GM19351 (cell line): ENCODE results near the gene CCL13.
"Not testable (repeated sequence)": the region's sequence is repeated elsewhere in the genome, so short reads cannot be mapped to it uniquely, and the experiment has no call there.

ENCODE experiments used
- ATAC-seq: cut with Tn5 transposase; IDR thresholded peaks from one replicate; pipeline ENCODE4 v1.9.1; 2021; ENCODE audit warnings: mild to moderate bottlenecking, moderate library complexity; ENCODE audit not compliant: unreplicated experiment

The CCL13 gene

DNA sequence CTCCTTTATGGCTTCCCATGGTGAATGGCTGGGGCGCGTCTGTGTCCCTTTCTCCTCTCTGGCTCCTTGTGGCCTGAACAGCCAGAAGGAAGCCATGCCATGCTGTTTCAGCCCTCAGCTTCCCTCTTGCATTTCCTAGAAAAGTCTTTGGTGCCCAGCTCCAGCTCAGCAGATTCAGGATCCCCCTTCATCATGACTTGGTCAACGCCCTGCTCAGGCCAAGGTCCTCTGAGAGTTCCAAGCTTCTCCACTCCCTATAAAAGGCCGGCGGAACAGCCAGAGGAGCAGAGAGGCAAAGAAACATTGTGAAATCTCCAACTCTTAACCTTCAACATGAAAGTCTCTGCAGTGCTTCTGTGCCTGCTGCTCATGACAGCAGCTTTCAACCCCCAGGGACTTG, at the start of gene CCL13:
Gene CCL13 (plus strand): TSS at position 287 of the 400 bp plus-strand sequence. CDS start 47 bp downstream, at position 334.
- no peak for ATAC-seq

DNA sequence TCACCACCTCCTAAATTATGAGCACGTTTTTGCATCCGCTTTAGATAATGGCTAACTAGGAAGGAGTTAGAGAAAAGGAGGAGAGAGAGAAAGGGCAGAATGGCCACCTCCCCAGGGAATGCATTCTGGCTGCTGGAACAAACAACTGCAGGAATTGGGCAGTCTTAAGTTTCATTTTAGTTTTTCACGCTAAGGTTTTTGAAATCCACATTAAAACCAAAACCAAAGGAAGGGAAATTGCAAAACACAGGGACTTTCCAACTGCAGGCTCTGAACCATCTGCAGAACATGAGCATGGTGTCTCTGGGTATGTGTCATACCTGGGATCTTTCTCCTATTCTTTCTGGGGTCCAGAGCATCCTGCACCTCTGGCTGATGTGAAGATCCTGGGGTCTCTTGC, 49.2 kb upstream of the CCL13 start:
- ATAC-seq = no peak

DNA sequence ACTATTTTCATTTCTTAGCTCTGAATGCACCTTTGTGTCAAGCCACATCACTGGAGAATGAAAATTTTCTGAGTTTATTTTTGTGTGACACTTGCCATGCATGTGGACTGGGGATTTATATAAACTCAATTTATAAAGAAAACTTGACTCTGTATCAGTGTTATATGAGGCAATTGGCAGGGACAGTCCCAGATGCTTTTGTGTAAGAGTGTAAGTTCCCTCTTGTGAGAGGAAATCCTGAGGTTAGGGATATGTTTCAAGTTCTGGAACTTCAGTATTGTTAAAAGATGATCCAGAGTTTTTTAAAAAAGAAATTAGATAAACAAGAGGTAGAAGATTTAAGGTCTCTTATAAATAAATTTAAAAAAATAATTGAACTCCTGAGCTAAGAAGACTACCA, 47.9 kb upstream of the CCL13 start:
- no peak for ATAC-seq

DNA sequence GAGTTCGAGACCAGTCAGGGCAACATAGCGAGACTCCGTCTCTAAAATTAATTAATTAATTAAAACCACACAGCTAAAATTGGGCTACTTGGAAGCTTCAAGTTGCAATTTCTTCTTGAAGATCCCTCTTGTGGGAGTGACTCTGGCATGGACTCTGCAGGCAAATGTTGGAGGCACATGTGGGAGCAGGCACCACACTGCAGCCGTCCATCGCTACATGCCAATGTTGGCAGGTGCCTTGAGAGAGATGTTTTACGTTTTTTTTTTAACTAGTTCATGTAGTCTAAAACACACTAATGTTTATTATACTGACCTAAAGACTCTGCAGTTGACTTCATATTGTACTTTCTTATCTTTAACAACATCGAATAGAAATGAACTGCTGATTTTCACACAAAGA, 45.0 kb upstream of the CCL13 start:
- ATAC-seq = no peak

DNA sequence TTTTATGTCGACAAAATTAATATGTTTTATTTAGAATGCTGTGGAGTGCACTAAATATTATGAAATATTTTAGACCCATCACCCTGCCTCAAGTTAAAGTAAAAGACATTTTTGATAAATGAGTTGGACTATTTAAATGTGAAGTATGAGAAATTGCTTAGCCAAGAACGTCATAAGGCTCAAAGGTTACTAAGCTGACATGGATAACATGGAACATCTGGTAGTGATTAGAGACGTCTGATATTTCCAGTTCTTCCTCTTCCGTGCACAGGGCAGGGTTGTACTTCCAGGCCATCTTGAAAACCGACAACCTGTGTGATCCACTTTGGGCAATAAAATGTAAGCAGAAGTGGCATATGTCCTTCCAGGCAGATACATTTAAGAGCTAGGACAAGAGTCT, 44.2 kb upstream of the CCL13 start:
- ATAC-seq = no peak

DNA sequence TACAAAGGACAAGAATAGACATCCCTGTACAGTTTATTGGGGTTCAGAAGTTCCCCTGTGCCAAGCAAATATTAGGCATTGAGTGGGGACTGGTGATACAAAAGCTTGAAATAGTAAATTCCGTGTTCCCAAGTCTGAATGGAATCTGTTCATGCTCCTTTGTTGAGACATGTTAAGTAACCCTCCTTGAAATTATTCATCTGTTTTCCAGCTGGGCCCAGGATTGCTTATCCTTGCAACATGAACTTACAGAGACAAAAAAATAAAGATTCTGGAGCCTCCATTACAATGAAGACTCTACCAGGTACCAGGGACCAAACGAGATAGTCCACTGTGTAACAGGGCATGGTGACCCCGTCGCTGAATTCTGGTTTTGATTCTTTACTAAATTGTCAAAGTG, 43.1 kb upstream of the CCL13 start:
- no peak for ATAC-seq

DNA sequence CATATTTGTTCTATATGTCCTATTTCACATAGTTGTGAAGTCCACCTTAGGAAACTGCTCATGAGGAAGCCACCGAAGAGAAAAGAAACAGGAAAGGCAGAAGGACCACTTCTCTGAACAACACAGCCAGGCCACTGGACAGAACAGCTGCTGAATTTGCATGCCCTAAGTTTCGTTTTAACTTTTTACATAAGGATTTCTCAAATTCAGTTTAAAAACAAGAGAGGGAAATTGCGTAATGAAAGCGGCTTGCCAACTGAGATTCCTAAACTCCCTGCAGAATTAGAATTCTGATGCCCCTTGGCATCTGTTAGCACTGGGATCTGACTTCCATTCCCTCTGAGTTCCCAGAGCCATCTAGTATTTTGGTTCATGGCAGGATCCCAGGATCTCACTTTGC, 42.0 kb upstream of the CCL13 start:
- no peak for ATAC-seq

DNA sequence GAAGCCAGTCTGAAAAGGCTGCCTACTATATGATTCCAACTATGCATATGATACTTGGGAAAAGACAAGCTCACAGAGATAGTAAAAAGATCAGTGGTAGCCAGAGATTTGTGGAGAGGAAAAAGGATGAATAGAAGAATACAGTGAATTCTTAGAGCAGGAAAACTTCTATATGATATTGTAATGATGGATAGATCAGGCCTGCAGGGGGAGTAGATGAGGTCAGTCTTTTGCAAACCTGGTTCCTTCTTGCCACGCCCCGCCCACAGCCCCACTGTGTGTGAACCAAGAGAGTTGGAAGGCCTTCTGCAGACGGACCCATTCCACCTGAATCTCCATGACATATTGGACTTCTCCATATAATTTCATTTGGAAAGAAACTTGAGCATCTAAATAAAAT, 37.8 kb upstream of the CCL13 start:
- no peak for ATAC-seq

DNA sequence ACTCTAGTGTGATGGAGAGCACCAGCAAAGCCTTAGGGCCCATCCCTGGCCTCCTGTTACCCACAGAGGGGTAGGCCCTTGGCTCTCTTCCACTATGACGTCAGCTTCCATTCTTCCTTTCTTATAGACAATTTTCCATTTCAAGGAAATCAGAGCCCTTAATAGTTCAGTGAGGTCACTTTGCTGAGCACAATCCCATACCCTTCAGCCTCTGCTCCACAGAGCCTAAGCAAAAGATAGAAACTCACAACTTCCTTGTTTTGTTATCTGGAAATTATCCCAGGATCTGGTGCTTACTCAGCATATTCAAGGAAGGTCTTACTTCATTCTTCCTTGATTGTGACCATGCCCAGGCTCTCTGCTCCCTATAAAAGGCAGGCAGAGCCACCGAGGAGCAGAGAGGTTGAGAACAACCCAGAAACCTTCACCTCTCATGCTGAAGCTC, 37.2 kb upstream of the CCL13 start, which contains the start of gene CCL8:
Gene CCL8 (plus strand): TSS at position 397 of the 445 bp plus-strand sequence. CDS start 67 bp downstream, outside the sequence.
- ATAC-seq = no peak

DNA sequence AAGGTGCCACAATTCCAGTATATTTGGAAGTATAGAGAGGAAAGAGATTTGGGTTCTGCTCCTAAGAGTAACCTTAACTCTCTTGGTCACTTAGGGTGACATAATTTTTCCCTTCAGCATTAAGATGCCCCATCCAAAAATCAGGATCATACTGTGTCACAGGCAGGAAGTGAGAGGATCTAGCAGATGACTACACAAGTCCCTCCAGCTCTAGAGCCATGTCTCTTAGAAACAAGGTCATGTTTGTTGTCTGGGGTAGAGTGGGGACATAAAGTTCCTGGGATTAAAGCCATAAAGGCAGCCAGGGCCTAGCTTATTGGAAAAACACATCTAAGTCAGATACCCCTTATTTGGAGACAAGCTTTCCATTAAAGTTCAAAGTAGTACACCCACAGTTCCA, 34.3 kb upstream of the CCL13 start:
- no peak for ATAC-seq

DNA sequence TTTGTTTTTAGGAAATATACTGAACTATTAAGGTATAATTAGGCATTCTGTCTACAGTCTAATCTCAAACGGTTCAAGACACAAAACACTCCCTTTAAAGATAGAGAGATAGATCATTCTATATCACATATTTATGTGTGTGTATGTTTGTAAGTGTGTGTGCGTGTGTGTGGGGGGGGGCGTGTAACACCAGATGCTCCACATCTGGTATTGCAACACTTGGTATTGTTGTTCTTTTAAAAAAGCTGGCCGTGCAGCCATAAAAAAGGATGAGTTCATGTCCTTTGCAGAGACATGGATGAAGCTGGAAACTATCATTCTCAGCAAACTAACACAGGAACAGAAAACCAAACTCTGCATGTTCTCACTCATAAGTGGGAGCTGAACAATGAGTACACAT, 28.7 kb upstream of the CCL13 start:
- ATAC-seq = not testable (repeated sequence)

DNA sequence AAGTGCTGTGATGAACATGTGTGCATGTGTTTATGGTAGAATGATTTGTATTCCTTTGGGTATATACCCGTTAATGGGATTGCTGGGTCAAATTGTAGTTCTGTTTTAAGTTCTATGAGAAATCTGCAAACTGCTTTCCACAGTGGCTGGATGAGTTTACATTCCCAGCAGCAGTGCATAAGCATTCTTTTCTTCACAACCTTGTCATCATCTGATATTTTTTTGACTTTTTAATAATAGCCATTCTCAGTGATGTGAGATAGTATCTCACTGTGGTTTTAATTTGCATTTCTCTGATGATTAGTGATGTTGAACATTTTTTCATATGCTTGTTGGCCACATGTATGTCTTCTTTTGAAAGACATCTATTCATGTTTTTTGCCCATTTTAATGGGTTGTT, 18.6 kb upstream of the CCL13 start:
- no peak for ATAC-seq

DNA sequence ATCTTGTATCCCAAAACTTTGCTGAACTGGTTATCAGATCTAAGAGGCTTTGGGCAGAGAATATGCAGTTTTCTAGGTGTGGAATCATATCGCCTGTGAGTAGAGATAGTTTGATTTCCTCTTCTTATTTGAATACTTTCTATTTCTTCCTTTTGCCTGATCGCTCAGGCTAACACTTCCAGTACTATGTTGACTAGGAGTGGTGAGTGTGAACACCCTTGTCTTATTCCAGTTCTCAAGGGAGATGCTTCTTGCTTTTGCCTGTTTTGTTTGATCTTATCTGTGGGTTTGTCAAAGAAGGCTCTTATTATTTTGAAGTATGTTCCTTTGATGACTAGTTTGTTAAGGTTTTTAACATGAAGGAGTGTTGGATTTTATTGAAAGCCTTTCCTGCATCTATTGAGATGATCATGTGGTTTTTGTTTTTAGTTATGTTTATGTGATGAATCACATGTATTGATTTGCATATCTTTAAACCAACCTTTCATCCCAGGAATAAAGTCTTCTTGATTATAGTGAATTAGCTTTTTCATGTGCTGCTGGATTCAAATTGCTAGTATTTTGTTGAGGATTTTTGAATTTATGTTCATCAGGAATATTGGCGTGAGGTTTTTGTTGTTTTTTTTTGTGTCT, 17.0 kb upstream of the CCL13 start:
- ATAC-seq = no peak

DNA sequence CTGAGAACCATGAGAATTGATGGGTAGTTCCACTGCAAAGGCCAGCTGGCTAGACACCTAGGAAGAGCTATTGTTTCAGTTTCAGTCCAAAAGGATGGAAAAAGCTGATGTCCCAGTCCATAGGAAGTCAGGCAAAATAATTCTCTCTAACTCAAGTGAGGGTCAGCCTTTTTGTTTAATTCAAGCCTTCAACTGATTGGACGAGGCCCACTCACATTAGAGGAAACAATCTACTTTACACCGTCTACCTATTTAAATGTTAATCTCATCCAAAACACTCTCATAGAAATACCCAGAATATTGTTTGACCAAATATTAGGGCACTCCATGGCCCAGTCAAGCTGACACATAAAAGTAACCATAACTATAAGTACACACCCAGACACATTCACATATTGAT, 14.4 kb upstream of the CCL13 start:
- no peak for ATAC-seq

DNA sequence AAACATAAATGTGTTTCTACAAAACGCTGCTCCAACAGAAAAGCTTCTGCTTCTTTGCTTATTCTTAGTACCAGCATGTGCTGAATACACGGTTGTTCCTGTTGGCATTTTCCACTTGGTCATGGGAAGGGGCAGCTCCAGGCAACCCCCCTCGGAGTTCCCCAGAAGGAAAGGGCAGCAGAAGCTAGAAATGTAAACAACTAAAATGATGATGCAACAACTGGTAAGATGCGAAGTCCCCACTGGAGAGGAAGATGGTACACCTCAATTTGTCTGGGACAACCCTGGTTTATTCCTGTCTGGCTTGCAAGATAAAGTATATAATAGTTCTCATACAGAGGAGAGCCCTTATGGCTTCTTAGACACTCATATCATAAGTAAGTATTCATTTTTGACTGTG, 9.2 kb upstream of the CCL13 start:
- no peak for ATAC-seq

DNA sequence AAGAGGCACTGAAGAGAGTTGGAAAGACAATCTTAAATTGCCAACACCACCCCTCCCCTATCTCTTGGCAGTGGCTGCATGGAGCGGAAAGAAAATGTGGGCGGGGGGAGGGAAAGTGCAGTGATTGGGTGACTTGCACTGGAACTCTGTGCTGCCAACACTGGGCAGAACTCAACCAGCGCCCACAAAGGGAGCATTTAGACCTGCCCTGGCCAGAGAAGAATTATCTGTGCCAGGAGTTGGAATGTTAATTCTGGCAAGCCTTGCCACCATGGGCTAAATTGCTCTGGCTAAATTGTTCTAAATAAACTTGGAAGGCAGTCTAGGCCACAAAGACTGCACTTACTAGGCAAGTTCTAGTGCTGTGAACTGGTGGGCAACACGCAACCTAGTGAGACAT, 6.5 kb upstream of the CCL13 start:
- no peak for ATAC-seq

DNA sequence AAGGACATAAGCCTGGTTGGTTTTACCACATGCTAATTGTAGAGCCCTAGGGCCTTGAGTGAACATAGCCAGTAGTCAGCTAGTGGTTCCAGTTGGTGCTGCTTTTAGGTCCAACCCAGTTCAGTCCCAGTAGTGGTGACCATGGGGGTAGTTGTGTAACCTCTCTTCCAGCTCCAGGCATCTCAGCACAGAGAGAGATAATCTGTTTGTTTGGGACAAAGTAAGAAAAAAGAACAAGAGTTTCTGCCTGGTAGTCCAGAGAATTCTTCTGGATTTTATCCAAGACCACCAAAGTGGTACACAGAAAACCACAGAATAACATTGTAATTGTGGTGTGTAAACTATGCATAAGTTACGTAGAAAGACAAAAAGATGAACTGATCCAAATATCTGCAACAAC, 5.2 kb upstream of the CCL13 start:
- ATAC-seq = no peak

DNA sequence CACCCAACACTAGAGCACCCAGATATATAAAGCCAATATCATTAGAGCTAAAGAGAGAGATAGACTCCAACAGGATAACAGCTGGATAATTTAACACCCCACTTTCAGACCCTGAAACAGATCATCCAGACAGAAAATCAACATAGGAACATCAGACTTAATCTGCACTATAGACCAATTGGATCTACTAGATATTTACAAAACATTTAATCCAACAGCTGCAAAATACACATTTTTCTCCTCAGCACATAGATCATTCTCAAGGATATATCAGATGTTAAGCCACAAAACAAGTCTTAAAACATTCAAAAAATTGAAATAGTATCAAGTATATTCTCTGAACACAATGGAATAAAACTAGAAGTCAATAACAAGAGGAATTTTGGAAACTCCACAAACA, 4.1 kb upstream of the CCL13 start:
- no peak for ATAC-seq

DNA sequence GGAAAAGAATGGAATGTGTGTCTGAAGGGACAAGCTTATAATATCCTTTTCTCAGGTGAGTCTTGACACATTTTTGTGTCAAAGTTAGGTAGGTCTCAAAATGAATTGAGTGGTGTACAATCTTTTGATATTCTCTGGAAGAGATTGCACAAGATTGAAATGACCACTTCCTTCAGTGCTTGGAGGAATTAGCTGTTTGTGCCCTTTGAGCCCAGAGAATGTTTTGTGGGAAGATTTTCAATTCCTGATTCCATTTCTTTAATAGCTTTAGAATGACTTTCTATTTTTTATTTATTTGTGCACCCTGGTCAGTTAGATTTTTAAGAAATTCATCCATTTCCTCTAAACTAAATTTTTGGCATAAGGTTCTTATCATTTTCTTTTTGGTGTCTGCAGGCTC, 1.6 kb upstream of the CCL13 start:
- ATAC-seq = no peak

DNA sequence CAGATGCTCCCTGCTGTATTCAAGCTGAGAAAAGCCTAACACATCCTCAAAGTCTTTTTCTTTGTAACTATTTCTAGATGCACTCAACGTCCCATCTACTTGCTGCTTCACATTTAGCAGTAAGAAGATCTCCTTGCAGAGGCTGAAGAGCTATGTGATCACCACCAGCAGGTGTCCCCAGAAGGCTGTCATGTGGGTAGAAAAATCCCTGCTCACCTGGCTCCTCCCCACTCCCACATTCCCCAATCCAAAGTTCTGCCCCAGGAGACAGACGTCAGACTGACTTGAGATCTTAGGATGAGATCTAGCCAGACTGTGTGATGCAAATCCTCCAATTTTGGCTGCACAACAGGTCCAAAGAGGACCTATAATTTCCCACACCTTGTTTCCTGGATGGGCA, 1.1 kb downstream of the CCL13 start:
- no peak for ATAC-seq

DNA sequence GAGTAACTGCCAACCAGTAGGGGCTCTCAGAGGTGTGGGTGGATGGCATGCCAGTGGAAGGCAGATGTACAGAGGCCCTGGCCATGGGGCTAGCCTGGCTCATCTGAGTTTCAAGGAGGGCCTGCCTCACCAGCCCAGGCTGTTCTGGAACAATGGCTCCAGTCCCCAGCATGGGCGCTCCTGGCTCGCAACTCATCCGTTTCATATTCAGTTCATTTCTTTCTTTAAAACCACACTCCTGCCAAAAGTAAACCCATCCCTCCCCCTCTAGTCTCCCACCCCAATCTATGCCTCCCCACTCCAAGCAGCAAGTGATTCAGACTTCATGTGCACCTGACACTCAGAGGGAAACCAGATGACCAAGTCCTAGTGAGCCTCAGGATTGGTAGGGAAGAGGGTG, 2.4 kb downstream of the CCL13 start:
- no peak for ATAC-seq

DNA sequence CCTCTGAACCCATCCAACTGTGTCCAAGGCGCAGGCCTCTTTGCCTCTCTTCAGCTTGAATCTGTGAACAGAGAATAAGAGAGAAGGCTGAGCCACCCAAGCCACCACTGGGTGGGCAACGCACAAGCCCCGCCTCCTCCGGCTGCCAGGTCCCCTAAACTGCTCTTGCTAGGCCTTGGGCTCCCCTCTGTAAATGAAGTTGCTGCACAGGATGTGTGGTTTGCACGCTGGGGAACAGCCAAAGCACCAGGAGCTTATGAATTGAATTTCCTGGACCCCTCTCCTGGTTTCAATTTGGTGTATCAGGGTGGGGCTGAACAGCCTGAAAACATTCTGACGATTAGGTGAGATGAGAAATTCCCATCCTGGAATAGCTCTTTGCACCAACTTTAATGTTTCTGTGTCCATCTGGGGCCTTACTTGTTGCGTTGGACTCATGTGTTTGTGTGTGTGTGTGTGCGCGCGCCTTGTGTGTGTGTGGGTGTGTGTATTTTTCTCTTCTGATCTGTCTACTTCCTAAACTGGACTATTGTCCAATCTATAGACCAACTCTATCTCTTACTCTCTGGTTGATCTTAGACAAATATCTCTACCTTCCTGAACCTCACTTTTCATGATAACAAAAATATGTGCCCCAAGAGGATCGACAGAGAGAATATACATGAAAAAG, 4.5 kb downstream of the CCL13 start:
- ATAC-seq = no peak
